Diencephalon (tissue), 1 donor: Measurements from ENCODE around the gene CDK16. TPM values are rescaled to one million over a fixed set of nuclear protein-coding genes. Genes with fewer than 3 reads are reported as not detected.

Experiments
- total RNA-seq: library from RNA; depleted of rRNA; stranded (reverse); fragments of >200 nt; gene quantifications from one replicate; pipeline ENCODE4 v1.2.3, GENCODE V29; 2014

Gene CDK16
- 96.2 TPM for total RNA-seq

DNA sequence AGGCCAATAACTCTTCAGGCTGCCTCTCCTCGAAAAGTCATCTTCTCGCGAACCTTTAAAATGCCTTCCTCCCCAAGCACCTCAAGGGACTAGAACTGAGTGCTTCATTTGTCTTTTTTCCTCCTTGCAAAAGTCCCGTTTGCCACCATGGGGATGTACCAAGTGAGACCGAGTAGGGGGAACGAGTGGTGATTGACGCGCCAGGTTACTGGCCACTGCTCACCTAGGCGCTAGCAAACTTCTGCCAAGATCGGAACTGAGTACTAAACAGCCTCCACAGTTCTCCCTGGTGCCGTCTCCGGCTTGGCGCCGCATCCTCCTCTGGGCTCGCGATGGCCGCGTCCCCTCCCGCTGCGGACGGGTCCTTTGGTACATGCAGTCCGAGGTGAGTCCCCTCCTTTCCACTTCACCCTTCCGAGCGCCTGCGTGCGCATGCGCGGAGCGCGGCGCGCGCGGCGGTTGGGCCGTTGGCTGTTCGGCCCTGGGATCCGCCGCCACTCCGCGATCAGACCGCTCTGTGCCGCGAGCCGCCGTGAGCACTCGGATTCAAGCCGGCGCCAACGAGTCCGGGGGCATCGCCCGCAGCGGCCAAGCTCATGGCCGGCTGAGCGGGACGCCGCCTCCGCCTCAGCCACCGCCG is at the start of gene CDK16:
Gene CDK16, plus strand, starts transcription at position 402 of the 640 bp plus-strand sequence. CDS start 4,877 bp downstream, outside the sequence.

DNA sequence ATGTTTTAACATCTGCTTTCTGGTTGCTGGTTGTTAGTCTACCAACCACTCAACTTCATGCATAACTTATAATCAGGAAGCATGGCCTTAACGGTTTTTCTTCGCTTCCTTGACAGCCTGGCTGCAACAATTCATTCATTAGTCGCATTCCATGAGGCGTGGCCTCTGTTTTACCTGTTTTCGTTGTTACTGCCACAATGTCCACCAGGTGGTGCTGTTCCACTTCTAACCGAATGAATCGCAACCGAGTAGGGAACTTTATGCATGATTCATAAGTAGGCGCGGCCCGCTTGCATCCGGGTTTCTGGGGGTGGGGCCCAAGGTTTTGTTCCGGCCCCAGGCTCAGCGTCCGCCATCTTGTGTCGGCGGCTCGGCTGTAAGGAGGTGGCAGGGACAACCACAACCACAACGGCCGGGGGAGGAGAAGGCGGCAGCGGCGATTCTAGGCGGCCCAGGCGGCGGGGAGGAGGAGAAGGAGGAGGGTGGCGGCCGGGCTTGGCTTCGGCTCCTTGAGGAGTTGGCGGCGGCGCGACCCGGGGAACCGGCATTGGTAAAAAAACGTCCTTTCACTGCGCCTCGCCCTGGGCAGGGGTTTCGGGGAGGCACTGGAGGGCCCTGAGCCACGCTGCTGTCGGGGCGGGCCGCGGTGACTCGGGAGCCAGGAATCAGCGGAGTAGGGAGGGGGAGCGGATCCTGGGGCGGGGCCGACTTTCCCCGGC is 24.8 kb upstream of the CDK16 start, which contains the start of gene UBA1:
Gene UBA1, plus strand, starts transcription at position 355 of the 719 bp plus-strand sequence. CDS start 4,974 bp downstream, outside the sequence.

DNA sequence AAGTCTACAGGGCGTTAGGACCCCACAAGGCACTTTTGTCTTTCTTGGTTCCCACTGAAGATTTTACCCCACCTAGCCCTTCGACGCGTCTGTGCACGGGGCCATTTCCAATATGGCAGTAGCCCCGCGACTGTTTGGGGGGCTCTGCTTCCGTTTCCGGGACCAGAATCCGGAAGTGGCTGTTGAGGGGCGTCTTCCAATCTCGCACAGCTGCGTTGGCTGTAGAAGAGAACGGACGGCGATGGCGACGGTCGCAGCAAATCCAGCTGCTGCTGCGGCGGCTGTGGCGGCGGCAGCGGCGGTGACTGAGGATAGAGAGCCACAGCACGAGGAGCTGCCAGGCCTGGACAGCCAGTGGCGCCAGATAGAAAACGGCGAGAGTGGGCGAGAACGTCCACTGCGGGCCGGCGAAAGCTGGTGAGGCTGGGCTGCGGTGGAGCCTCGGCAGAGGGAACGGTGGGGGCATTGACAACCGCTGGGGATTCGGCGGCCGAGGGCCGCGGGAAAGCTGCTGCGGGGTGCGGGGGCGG is 14.4 kb downstream of the CDK16 start, which contains the start of gene USP11:
Gene USP11, plus strand, starts transcription at position 207 of the 530 bp plus-strand sequence. Its CDS starts 35 bp downstream, at position 242.

Other genes with a start within 250 kb of the CDK16 start
- 5.8 TPM for gene RGN, start 140.2 kb upstream of the CDK16 start, total RNA-seq
- gene NDUFB11, start 74.0 kb upstream of the CDK16 start, total RNA-seq, result 64.1 TPM
- 33.9 TPM for gene RBM10, start 73.5 kb upstream of the CDK16 start, total RNA-seq
- gene UBA1, start 24.9 kb upstream of the CDK16 start, total RNA-seq, result 134 TPM
- gene USP11, start 14.3 kb downstream of the CDK16 start, total RNA-seq, result 183 TPM
- gene ZNF157, start 151.9 kb downstream of the CDK16 start, total RNA-seq, result 5.1 TPM